HG02610 (cell line): ENCODE data around the gene LAMTOR2.
"Not testable (repeated sequence)": the region's sequence is repeated elsewhere in the genome, so short reads cannot be mapped to it uniquely, and the experiment has no call there.

Experiments
- ATAC-seq: cut with Tn5 transposase; IDR thresholded peaks from one replicate; pipeline ENCODE4 v1.9.1; 2021; ENCODE audit warnings: mild to moderate bottlenecking, moderate library complexity; ENCODE audit not compliant: unreplicated experiment

Gene LAMTOR2

DNA sequence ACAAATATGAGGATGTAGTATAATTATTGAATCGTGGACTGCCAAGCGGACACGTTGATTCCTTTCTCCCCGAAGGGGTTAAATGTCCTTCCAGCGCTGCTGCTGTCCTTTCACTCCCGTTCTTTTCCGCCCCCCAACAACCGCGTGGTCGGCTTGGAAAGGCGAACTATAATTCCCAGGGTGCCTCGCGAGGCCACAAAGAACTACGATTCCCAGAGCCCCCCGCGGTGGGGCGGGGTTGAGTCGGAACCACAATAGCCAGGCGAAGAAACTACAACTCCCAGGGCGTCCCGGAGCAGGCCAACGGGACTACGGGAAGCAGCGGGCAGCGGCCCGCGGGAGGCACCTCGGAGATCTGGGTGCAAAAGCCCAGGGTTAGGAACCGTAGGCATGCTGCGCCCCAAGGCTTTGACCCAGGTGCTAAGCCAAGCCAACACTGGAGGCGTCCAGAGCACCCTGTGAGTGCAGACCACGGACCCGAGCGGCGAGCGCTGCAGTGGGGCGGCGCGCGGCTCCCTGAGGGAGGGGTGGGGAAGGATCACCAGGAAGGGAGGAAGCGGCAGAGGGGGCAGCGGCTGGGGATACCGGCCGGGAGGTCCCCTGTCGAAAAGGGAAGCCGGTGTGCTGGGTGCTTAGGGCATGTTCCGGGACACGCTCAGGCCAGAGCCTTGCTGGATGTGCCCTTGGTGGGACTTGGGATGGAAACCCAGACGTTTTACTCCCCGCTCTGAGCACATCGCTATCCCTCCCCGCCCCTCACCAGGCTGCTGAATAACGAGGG is at the start of gene LAMTOR2:
Gene LAMTOR2, plus strand, starts transcription at position 283 of the 781 bp plus-strand sequence. Its CDS starts 108 bp downstream, at position 391.
- peak; percentile 75 for ATAC-seq

GRCh38 chr1:156004843-156005584 is 49.6 kb upstream of the LAMTOR2 start:
- no peak for ATAC-seq

DNA sequence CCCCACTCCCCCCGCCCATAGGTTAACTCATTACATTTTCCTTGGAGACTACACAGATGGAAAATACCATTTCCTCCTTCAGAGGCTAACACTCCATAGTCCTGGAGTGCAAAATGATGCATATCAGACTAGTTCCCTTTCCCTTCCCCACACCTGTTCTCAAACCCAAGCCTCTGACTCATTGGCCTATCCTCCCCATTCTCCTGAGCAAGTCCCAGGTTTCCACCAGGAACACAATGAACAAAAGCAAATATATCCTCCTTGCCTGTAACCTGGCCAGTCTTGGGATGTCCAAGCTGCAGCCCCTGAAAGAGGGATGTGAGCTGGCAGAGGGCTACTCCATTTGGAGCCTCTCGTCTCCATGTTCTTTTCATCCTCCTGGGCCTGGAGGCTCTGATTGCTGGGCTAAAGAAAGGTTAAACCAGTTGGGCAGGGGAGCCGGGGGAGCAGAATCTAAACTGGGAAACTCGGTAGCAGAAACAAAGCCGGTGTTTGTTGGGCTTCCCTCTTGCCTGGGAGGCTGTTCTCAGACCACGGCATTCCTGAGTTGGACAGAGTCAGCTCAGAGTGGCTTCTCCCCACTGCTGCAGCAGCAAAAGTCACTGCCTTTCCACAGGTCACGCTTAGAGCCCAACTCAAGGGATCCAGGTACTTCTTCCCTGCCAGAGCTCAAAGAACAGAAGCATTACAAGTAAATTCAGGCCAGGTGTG is 47.8 kb upstream of the LAMTOR2 start:
- ATAC-seq, result no peak

GRCh38 chr1:156009404-156009803 is 45.2 kb upstream of the LAMTOR2 start:
- no peak for ATAC-seq

- peak; percentile 92 for ATAC-seq
Measured at GRCh38 chr1:156012051-156012817, 42.3 kb upstream of the LAMTOR2 start.

DNA sequence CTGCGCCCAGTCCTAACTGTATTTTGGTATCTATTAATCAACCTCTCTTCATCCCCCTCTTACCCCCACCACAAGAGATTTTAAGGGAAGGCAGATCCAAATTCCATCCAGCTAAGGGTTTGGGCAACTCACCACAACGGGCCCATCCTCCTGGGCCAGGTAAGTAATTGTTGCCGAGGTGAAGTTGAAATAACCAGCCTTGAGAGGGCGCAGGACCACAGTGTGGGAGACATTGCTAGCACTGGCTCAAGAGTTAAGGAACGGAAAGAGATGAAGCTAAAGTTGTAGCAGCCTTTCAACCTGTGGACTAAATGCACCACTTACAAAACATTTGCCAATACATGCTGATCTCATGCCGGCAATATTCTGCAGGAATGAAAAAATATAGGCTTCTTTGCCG is 39.8 kb upstream of the LAMTOR2 start:
- ATAC-seq, result no peak

GRCh38 chr1:156019946-156020292 is 34.7 kb upstream of the LAMTOR2 start:
- no peak for ATAC-seq

- ATAC-seq, result peak; percentile 97
Measured at GRCh38 chr1:156020293-156021092, 34.1 kb upstream of the LAMTOR2 start, which contains the start of gene SSR2. SSR2 (minus strand) TSS chr1:156020951; CDS start chr1:156020167, 784 bp downstream.

DNA sequence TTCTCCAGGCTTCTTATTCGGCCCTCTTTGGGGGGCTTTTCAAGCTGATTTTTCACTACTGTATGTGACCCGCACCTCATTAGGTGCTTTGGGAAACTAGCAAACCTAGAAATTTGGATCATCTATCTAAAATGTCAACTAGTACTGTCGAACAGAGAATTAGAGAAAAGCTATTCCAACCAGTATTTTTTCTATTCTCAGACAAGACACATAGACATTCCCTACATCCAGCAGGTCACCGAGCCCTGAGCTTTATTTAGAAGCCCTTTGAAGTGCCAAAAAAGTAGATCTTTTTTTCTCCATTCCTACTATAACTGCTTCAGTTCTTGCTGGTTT is 33.5 kb upstream of the LAMTOR2 start:
- ATAC-seq, result no peak

DNA sequence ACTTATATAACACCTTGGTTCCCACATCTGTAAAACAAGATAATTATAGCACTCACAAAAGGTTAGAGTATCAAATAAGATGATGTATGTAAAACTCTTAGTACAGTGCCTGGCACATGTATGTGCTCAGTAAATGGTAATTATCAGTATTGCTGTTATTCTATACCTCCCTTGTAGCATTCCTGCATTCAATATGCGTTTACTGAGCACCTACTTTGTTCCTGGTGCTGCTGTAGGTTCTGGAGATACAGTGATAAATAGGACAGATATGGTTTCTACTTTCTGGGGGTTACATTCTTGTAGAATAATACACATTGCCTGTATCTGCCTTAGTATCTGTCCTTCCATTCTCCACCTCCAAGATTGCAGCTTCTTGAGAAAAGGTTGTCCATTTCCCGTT is 32.6 kb upstream of the LAMTOR2 start:
- no peak for ATAC-seq

- no peak for ATAC-seq
Measured at GRCh38 chr1:156024801-156025200, 29.8 kb upstream of the LAMTOR2 start.

DNA sequence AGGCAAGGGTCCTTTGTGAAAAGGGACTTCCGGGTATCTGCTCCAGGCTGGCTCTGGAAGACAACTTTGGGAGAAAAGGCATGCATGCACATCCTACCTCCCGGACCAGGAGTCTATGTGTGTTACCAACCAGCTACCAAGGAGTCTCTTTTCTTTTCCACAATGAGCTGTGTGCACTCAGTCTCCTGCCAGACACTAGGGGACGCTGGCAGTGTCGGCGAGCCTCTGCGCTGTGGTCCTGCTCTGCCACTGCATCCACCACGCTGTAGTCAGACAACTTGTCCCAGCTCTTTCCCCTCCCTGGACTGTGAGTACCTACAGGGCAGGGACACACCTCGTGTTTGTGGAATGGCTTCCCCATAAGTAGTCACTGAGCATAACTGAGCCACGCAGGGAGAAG is 28.7 kb upstream of the LAMTOR2 start:
- no peak for ATAC-seq

DNA sequence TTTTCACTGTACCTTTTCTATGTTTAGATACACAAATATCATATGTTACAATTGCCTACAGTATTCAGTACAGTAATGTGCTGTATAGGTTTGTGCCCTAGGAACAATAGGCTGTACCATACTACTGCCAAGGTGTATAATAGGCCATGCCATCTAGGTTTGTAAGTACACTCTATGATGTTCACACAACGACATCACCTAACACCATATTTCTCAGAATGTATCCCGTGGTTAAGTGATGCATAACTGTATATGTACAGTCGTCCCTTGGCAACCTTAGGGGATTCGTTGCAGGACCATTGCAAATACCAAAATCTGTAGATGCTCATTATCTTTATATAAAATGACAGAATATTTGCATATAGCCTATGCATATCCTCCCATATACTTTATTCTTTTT is 28.0 kb upstream of the LAMTOR2 start:
- no peak for ATAC-seq

- no peak for ATAC-seq
Measured at GRCh38 chr1:156033011-156033410, 21.6 kb upstream of the LAMTOR2 start.

DNA sequence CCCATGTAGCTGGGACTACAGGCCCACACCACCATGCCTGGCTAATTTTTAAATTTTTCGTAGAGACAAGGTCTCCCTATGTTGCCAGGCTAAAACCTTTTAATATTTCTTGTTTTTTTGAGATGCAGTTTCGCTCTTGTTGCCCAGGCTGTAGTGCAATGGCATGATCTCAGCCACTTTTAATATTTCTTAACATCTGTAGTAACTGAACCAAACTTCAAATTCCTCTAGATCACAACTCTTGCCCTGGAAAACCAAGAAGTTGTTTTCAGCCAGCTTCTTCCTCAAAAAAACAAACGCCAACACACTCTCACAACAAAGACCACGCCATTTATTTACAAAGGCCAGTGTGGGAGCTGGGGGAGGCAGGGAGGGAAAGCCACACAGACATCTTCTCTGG is 19.6 kb upstream of the LAMTOR2 start:
- ATAC-seq, result not testable (repeated sequence)

DNA sequence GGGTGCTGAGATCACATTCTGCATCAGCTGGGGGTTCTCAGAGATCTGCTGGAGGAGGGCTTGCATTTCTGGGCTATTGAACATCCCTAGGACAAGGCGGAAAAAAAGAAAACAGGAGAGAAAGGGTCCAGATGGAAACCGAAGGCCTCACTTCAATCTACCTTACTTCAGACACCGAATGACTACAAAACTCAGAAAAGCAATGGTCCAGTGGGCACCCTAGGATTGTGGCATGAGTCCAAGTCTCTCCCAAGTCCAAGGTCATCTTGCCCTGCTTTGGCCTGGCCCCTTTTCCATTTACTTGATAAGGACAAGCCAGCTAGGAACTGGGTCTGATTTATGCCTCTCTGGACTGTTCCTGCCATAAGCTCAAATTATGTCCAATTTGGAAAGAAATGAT is 11.8 kb upstream of the LAMTOR2 start:
- ATAC-seq, result no peak

DNA sequence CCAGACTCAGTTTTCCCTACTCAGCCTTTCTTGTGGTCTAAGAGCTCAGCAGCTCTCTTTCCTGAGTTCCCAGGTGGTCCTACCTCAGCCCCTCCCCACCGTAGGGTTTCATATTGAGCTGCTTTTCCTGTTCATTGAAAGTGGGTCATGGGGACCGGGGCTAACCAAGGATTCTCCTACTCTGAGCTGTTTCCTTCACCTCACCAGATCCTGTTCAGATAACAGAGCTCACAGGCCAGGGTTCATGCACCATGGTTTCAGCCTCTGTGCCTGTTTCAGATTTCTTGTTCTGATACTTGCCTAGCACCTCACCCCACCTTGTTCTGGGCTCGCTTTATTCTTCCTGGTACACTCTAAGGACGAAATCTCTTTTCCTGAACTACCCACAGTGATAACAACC is 9.5 kb upstream of the LAMTOR2 start:
- no peak for ATAC-seq

DNA sequence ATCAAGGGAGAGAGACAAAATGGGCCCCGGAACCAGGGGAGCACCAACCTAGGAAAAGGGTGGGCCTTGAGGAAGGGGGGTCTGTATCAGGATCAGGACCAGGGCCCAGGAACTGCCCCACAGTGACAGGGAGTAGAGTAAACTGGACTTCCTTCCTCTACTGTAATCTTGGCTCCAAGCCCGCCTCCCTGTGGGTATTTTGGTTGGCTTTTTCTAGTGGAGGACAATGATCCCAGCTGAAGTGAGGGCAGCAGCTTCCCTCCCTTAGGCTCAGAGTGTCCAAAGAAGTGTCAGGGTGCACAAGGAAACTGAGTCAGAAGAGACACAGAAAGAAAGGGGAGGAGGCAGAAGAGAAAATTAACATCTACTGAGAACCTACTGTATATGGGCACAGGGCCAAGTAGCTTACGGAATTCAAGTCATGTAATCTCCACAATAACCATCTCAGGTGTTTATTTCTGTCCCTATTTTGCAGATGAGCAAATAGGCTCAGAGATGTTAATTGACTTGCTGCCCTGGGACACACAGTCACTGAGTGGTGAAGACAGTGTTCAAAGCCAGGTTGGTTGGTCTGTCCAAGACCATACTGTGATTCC is 5.8 kb upstream of the LAMTOR2 start:
- no peak for ATAC-seq

GRCh38 chr1:156050376-156050775 is 4.2 kb upstream of the LAMTOR2 start:
- ATAC-seq, result no peak
